Astrocyte of the spinal cord (primary cell): ENCODE results near the gene KNTC1.

Experiments used
- DNase-seq: peaks from one replicate; pipeline ENCODE4 v3.0.0; 2011; ENCODE audit warnings: low read depth, low spot score
- H3K4me3 ChIP-seq: 2 replicates; pipeline ENCODE4 v1.5.1; 2011; ENCODE audit warnings: low read depth, mild to moderate bottlenecking, low read length, moderate library complexity
- CTCF ChIP-seq: IDR thresholded peaks from 2 replicates; pipeline ENCODE4 v1.5.1; 2012; ENCODE audit warnings: low read depth, mild to moderate bottlenecking, low read length, inconsistent platforms
- in situ Hi-C: cut with HindIII; loops from 2 replicates; pipeline ENCODE4 v1.10.0; 2017; ENCODE audit warnings: low sequenced_read_pairs

Gene KNTC1

GRCh38 chr12:122669397-122670070 is 142.5 kb downstream of the KNTC1 start:
- in situ Hi-C loops, result no loop called here
- DNase-seq, result peak; percentile 50
- H3K4me3 ChIP-seq, result no peak overlapping the region

GRCh38 chr12:122672515-122672914 is 145.5 kb downstream of the KNTC1 start:
- no peak for TF ChIP-seq CTCF
- in situ Hi-C loops, result no loop called here
- H3K4me3 ChIP-seq, result no peak overlapping the region
- DNase-seq, result no peak

More at GRCh38 chr12:122669397-122670070, 142.5 kb downstream of the KNTC1 start:
- no peak for TF ChIP-seq CTCF
